Measurements from ENCODE around the gene TSSK2. TPM values are rescaled to one million over a fixed set of nuclear protein-coding genes. Genes with fewer than 3 reads are reported as not detected.

Gene TSSK2
- total RNA-seq, 1 experiment from 2014 or later, result not detected

- H3K4me3 ChIP-seq (ENCODE audit: low read depth in 2 of 2, low read length in 2 of 2), result no peak overlapping the region
- H3K9me3 ChIP-seq (ENCODE audit: control insufficient read depth, insufficient read depth, low read depth, low read length), result no peaks in the 10 kb centered on the region
- intact Hi-C loops (cut with micrococcal nuclease; ENCODE audit: unreplicated experiment) (no loop called here), in situ Hi-C loops (cut with HindIII; ENCODE audit: low pct_unique_long_range_greater_than_20kb, low sequenced_read_pairs) (no loop called here)
- 0 out of 2 replicates have a peak, but pooled peaks cover 3% of the 10 kb centered on the region for H3K36me3 ChIP-seq (ENCODE audit: control insufficient read depth, insufficient read depth, low read length)
- BruUV-seq (replicated peaks), result no TSS peak
- POLR2A ChIA-PET, result no interaction called here
- no peak for TF ChIP-seq REST (IDR thresholded peaks at IDR 0.05; ENCODE audit: insufficient read depth in 1 of 2, low read depth in 2 of 2, low read length in 1 of 2)
- TF ChIP-seq CTCF (IDR thresholded peaks at IDR 0.05), result no peak
- TF ChIP-seq SIN3A (IDR thresholded peaks at IDR 0.05; ENCODE audit: borderline replicate concordance, insufficient read depth, low read depth, low read length), result no peak
- no peak for TF ChIP-seq TCF7L2 (IDR thresholded peaks at IDR 0.05; ENCODE audit: low read depth, low read length)
- no peak for TF ChIP-seq POLR2AphosphoS5 (IDR thresholded peaks at IDR 0.05; ENCODE audit: low read depth, low read length)
- CTCF ChIA-PET, result no interaction called here
- H3K27ac ChIP-seq (ENCODE audit: low read length), result no peak overlapping the region
- no peaks in the 10 kb centered on the region for H3K27me3 ChIP-seq (ENCODE audit: control insufficient read depth, insufficient read depth, low read length)
- DNase-seq (ENCODE audit: low read depth, low spot score) (no peak), ATAC-seq (no peak)
- H3K4me1 ChIP-seq (ENCODE audit: control insufficient read depth, insufficient read depth, low read length), result peaks cover 8% of the 10 kb centered on the region
These were observed 11.2 kb upstream of the TSSK2 start for GRCh38 chr22:19119949-19120348.

- ATAC-seq, result peak; percentile 28; the same call in 1 of the 2 replicates
- CTCF ChIA-PET, result interaction anchor here (0.5 kb wide), 1 partner anchor 1432 kb away, joined by 6 read pairs; no protein-coding TSS in a partner anchor
These were observed 10.1 kb upstream of the TSSK2 start for GRCh38 chr22:19120829-19121630.

More at GRCh38 chr22:19120829-19121630, 10.1 kb upstream of the TSSK2 start:
- H3K4me3 ChIP-seq (ENCODE audit: low read depth in 2 of 2, low read length in 2 of 2), result peak overlapping the region; percentile 61 to 70
- 0 out of 2 replicates have a peak, but pooled peaks cover 3% of the 10 kb centered on the region for H3K36me3 ChIP-seq (ENCODE audit: control insufficient read depth, insufficient read depth, low read length)
- TF ChIP-seq CTCF (IDR thresholded peaks at IDR 0.05) (no peak), POLR2AphosphoS5 (IDR thresholded peaks at IDR 0.05; ENCODE audit: low read depth, low read length) (no peak)
- POLR2A ChIA-PET, result no interaction called here
- no peaks in the 10 kb centered on the region for H3K27me3 ChIP-seq (ENCODE audit: control insufficient read depth, insufficient read depth, low read length)
- BruUV-seq (replicated peaks), result no TSS peak
- peaks cover 8% of the 10 kb centered on the region for H3K4me1 ChIP-seq (ENCODE audit: control insufficient read depth, insufficient read depth, low read length)
- peak overlapping the region; percentile 70 for H3K27ac ChIP-seq (ENCODE audit: low read length)
- intact Hi-C loops (cut with micrococcal nuclease; ENCODE audit: unreplicated experiment), result no loop called here
- H3K9me3 ChIP-seq (ENCODE audit: control insufficient read depth, insufficient read depth, low read depth, low read length), result no peaks in the 10 kb centered on the region
- DNase-seq (ENCODE audit: low read depth, low spot score), result no peak
- in situ Hi-C loops (cut with HindIII; ENCODE audit: low pct_unique_long_range_greater_than_20kb, low sequenced_read_pairs), result no loop called here
